ENCODE measurements around the gene MED26.

MED26 gene

GRCh38 chr19:16572332-16573211 lies 55.4 kb downstream of the MED26 start, which contains the start of gene SLC35E1:
SLC35E1 (minus strand) TSS chr19:16572415; CDS start chr19:16572364, 51 bp downstream.
- in situ Hi-C loops (cut with MboI; ENCODE audit: low pct_unique_long_range_greater_than_20kb, low sequenced_read_pairs, unreplicated experiment) = no loop called here
- TF ChIP-seq, protein P1, sequence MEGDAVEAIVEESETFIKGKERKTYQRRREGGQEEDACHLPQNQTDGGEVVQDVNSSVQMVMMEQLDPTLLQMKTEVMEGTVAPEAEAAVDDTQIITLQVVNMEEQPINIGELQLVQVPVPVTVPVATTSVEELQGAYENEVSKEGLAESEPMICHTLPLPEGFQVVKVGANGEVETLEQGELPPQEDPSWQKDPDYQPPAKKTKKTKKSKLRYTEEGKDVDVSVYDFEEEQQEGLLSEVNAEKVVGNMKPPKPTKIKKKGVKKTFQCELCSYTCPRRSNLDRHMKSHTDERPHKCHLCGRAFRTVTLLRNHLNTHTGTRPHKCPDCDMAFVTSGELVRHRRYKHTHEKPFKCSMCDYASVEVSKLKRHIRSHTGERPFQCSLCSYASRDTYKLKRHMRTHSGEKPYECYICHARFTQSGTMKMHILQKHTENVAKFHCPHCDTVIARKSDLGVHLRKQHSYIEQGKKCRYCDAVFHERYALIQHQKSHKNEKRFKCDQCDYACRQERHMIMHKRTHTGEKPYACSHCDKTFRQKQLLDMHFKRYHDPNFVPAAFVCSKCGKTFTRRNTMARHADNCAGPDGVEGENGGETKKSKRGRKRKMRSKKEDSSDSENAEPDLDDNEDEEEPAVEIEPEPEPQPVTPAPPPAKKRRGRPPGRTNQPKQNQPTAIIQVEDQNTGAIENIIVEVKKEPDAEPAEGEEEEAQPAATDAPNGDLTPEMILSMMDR (IDR thresholded peaks at IDR 0.05; ENCODE audit: extremely low read depth, insufficient read depth, missing control alignments) = no peak

DNA sequence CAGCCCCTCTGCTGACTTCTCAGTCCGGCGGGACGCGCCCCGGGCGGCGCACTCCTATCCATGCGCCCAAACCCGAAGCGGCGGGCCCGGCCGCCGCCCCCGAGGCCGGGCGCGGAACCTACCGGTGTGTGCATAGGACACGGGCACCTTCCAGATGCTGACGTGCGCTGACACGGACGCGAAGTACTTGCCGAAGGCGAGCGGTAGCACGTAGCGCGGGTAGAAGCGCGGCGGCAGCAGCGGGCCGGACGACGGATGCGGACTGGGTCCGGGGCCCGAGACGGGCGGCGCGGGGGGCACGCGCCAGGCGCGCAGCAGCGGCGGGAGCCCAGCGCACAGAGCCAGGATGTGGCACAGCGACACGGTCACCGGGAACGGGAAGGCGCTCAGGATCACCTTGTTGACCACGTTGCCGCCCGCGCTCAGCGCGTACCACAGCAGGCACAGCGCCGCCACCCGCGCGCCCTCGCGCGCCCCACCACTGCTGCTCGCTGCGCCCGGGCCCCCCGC lies 56.1 kb downstream of the MED26 start:
- TF ChIP-seq, protein P1 (IDR thresholded peaks at IDR 0.05; ENCODE audit: extremely low read depth, insufficient read depth, missing control alignments) = peak; percentile 3
- in situ Hi-C loops (cut with MboI; ENCODE audit: low pct_unique_long_range_greater_than_20kb, low sequenced_read_pairs, unreplicated experiment) = no loop called here
- peak; percentile 62 for DNase-seq (ENCODE audit: low spot score)

More at GRCh38 chr19:16572332-16573211, 55.4 kb downstream of the MED26 start, which contains the start of gene SLC35E1:
- peak; percentile 100 for DNase-seq (ENCODE audit: low spot score)

GRCh38 chr19:16571283-16571682 lies 56.7 kb downstream of the MED26 start:
- DNase-seq (ENCODE audit: low spot score) = no peak
- TF ChIP-seq, protein P1 (IDR thresholded peaks at IDR 0.05; ENCODE audit: extremely low read depth, insufficient read depth, missing control alignments) = no peak
- in situ Hi-C loops (cut with MboI; ENCODE audit: low pct_unique_long_range_greater_than_20kb, low sequenced_read_pairs, unreplicated experiment) = no loop called here

GRCh38 chr19:16569609-16570320 lies 58.2 kb downstream of the MED26 start:
- no peak for DNase-seq (ENCODE audit: low spot score)
- TF ChIP-seq, protein P1 (IDR thresholded peaks at IDR 0.05; ENCODE audit: extremely low read depth, insufficient read depth, missing control alignments) = no peak
- in situ Hi-C loops (cut with MboI; ENCODE audit: low pct_unique_long_range_greater_than_20kb, low sequenced_read_pairs, unreplicated experiment) = no loop called here

DNA sequence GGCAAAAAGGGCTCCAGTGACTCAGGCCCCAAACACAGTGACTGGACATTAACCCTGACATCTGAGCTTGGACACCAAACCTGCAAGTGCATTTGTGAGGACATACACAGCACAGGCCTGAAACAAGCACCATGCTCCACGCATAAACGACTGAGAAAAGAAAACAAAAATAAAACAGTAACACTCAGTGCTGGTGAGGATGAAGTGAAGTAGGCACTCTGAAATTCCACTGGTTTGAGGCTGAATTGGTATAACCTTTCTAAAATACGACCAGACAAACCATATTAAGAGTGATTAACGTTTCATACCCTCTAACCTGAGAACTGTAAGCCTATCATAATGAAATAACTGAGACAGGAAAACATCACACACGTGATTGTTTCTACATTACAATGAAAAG lies 61.3 kb downstream of the MED26 start:
- TF ChIP-seq, protein P1 (IDR thresholded peaks at IDR 0.05; ENCODE audit: extremely low read depth, insufficient read depth, missing control alignments) = no peak
- no peak for DNase-seq (ENCODE audit: low spot score)
- in situ Hi-C loops (cut with MboI; ENCODE audit: low pct_unique_long_range_greater_than_20kb, low sequenced_read_pairs, unreplicated experiment) = no loop called here

DNA sequence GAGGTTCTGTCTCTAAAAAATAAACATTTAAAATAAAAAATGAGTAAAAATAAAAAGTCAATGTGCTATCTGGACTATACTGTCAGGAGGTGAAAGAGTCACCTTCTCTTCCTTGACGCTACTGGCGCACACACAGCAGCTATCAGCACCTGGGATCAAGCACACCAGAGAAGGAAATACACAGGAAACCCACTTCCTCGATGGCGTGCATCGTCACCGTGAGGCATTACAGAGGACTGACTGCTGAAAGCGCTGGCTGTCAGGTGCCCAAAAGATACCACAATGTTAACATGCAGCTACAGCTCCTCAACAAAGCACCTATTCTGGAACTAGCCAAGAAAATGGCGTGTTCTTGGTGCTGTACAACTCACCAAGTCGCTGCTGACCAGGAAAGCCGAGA lies 61.8 kb downstream of the MED26 start:
- TF ChIP-seq, protein P1 (IDR thresholded peaks at IDR 0.05; ENCODE audit: extremely low read depth, insufficient read depth, missing control alignments) = no peak
- no peak for DNase-seq (ENCODE audit: low spot score)
- in situ Hi-C loops (cut with MboI; ENCODE audit: low pct_unique_long_range_greater_than_20kb, low sequenced_read_pairs, unreplicated experiment) = no loop called here
